Activated CD4-positive, alpha-beta memory T cell treated with anti-CD3 and anti-CD28 coated beads for 36 hours (primary cell): Measurements from ENCODE around the gene SKIDA1. TPM values are rescaled to one million over a fixed set of nuclear protein-coding genes. Genes with fewer than 3 reads are reported as not detected.
A peak's percentile ranks its signal among the peaks of the same experiment; 100 is the strongest.

Experiments used
- CTCF ChIA-PET: fragments of 350-600 bp; sonication (Branson Sonifier 250); formaldehyde crosslinking; loops from one replicate; lab custom pipeline; 2021; ENCODE audit warnings: antibody characterized with exemption, inconsistent platforms; lab: Charles Lee
- POLR2A ChIA-PET: fragments of 350-600 bp; sonication (Branson Sonifier 250); formaldehyde crosslinking; loops from one replicate; lab custom pipeline; 2021; ENCODE audit warnings: antibody characterized with exemption; lab: Charles Lee
- DNase-seq: peaks from one replicate; pipeline ENCODE4 v3.0.0-alpha.2; 2020
- H3K27ac Mint-ChIP-seq: one replicate; pipeline ENCODE4 v1.8.0; 2021; ENCODE audit warnings: mixed read lengths
- H3K27me3 Mint-ChIP-seq: one replicate; pipeline ENCODE4 v1.8.0; 2021; ENCODE audit warnings: mixed read lengths
- H3K36me3 Mint-ChIP-seq: one replicate; pipeline ENCODE4 v1.8.0; 2021; ENCODE audit warnings: mixed read lengths
- H3K4me1 Mint-ChIP-seq: one replicate; pipeline ENCODE4 v1.8.0; 2021; ENCODE audit warnings: low read depth, mixed read lengths
- H3K4me3 Mint-ChIP-seq: one replicate; pipeline ENCODE4 v1.8.0; 2021; ENCODE audit warnings: mild to moderate bottlenecking, mixed read lengths
- H3K9me3 Mint-ChIP-seq: one replicate; pipeline ENCODE4 v1.8.0; 2021; ENCODE audit warnings: mixed read lengths
- intact Hi-C: fragments of 100-400 bp; cut with micrococcal nuclease; formaldehyde crosslinking; loops from one replicate; pipeline ENCODE4 v1.15.1; 2023
- total RNA-seq, 2 experiments: library from RNA; stranded (reverse); gene quantifications; one replicate each; pipeline ENCODE4 v1.2.3, GENCODE V29; 2021

The SKIDA1 gene
- total RNA-seq, 2 experiments from 2014 or later: 0.07 to 0.21 TPM

GRCh38 chr10:21528236-21529031, 3.0 kb upstream of the SKIDA1 start:
- POLR2A ChIA-PET: interaction anchor here (1.7 to 2.2 kb wide), 2 partner anchors 10 to 32 kb away, joined by 5 to 7 read pairs; no protein-coding TSS in a partner anchor
- Mint-ChIP-seq H3K4me3 (no peak overlapping the region), H3K36me3 (no peaks in the 10 kb centered on the region), H3K9me3 (no peaks in the 10 kb centered on the region), H3K27ac (no peak overlapping the region), H3K27me3 (peaks cover 2% of the 10 kb centered on the region), H3K4me1 (peaks cover 39% of the 10 kb centered on the region)
- CTCF ChIA-PET: no interaction called here
- intact Hi-C loops: loop anchor here (10.0 kb wide), 1 partner anchor 1916 kb away; no protein-coding TSS in a partner anchor
- DNase-seq: no peak

GRCh38 chr10:21527598-21528235, 2.2 kb upstream of the SKIDA1 start:
- Mint-ChIP-seq H3K4me3 (peak overlapping the region; percentile 72), H3K27me3 (peaks cover 2% of the 10 kb centered on the region), H3K9me3 (no peaks in the 10 kb centered on the region), H3K36me3 (no peaks in the 10 kb centered on the region), H3K4me1 (peaks cover 32% of the 10 kb centered on the region), H3K27ac (peak overlapping the region; percentile 74)
- no peak for DNase-seq
- intact Hi-C loops: loop anchor here (1.0 to 10.0 kb wide), 3 partner anchors 8 to 1917 kb away; partner anchors contain the start of gene DNAJC1
- ChIA-PET CTCF (interaction anchor here (0.6 to 1.4 kb wide), 2 partner anchors 10 to 31 kb away, joined by 3 to 5 read pairs; no protein-coding TSS in a partner anchor), POLR2A (interaction anchor here (1.7 to 2.2 kb wide), 2 partner anchors 9 to 31 kb away, joined by 5 to 7 read pairs; no protein-coding TSS in a partner anchor)

- peak; percentile 58 for DNase-seq
- no peaks in the 10 kb centered on the region for H3K36me3 Mint-ChIP-seq
- ChIA-PET CTCF (interaction anchor here (0.6 to 1.4 kb wide), 2 partner anchors 11 to 30 kb away, joined by 3 to 5 read pairs; no protein-coding TSS in a partner anchor), POLR2A (interaction anchor here (1.7 to 2.2 kb wide), 2 partner anchors 9 to 30 kb away, joined by 5 to 7 read pairs; no protein-coding TSS in a partner anchor)
- no peaks in the 10 kb centered on the region for H3K9me3 Mint-ChIP-seq
- peak overlapping the region; percentile 90 for H3K27ac Mint-ChIP-seq
- intact Hi-C loops: loop anchor here (1.0 to 10.0 kb wide), 3 partner anchors 8 to 1918 kb away; partner anchors contain the start of gene DNAJC1
- H3K4me3 Mint-ChIP-seq: peak overlapping the region; percentile 80
- peaks cover 30% of the 10 kb centered on the region for H3K4me1 Mint-ChIP-seq
- peaks cover 2% of the 10 kb centered on the region for H3K27me3 Mint-ChIP-seq
Observed at GRCh38 chr10:21526860-21527597, 1.5 kb upstream of the SKIDA1 start.

- CTCF ChIA-PET: interaction anchor here (1.0 to 1.4 kb wide), 3 partner anchors 30 to 476 kb away, joined by 3 to 10 read pairs (median 5); no protein-coding TSS in a partner anchor
- Mint-ChIP-seq H3K27me3 (peaks cover 8% of the 10 kb centered on the region), H3K4me3 (peak overlapping the region; percentile 80), H3K9me3 (no peaks in the 10 kb centered on the region), H3K36me3 (no peaks in the 10 kb centered on the region), H3K27ac (peak overlapping the region; percentile 90), H3K4me1 (peaks cover 30% of the 10 kb centered on the region)
- intact Hi-C loops: loop anchor here (2.0 to 10.0 kb wide), 2 partner anchors 476 to 1918 kb away; partner anchors contain the start of gene DNAJC1
- DNase-seq: peak; percentile 73
- POLR2A ChIA-PET: interaction anchor here (0.6 to 2.2 kb wide), 6 partner anchors 8 to 790 kb away, joined by 3 to 7 read pairs (median 3); partner anchors contain the start of gene COMMD3
Observed at GRCh38 chr10:21526188-21526859, 842 bp upstream of the SKIDA1 start.

DNA sequence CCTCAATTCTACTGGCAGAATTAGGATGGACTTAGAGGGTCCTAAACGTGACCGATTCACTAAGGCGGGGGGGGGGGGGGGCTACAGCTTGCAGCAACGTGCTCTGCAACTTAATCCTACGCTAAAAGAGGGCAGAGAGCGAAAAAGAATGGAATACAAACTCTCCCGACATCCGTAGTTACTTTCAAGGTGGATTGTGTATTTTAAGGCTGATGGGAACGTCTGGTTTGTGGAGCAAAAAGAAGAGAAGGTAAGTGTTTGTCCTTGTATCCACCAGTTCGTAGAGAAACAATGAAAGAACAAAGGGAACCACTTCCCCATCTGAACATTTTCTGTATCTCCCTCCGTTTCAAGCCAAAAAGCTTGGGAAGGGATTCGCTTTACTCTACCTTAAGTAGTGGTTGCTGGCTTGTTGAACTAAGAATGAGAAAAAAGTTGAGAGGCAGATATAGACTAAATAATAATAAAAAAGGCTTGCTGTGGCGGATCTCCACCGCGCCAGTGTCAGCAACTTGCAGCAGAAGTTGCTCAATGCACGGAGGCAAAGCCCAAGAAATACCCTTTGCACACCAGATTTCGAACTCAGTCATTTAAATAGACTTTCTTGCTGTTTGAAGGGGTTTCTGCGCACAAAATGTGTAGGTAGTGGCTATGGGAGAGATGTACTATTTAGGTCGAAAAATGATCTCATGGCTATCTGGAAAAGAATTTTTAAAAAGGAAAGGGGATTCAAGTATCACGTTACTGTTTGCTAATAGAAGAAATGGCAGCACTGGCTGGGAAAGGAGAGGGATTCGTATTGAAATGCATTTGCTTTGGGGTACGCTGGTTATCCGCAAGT, 736 bp downstream of the SKIDA1 start:
- Mint-ChIP-seq H3K27ac (peak overlapping the region; percentile 87), H3K27me3 (peaks cover 19% of the 10 kb centered on the region)
- POLR2A ChIA-PET: interaction anchor here (0.6 to 1.3 kb wide), 4 partner anchors 8 to 982 kb away, joined by 3 to 5 read pairs (median 4); no protein-coding TSS in a partner anchor

DNA sequence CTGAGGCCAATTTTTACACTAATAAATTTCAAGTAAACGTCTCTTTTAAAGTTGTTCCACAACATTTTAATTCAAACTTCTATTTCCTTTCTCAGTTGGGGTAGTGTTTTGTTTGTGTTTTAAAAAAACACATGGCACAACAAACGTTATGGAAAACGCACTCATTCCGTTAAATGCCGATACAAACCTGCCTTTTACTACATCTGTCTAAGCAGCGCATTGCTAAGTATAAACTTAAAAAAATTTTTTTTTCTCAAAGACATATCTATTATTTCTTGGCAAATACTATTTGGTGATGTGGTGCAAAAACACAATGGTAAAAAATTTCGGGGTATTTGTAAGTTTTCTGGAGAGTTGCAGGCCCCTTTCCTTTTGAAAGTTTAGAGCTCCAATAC, 1.4 kb downstream of the SKIDA1 start:
- no peak for DNase-seq
- ChIA-PET CTCF (no interaction called here), POLR2A (no interaction called here)
- Mint-ChIP-seq H3K4me3 (no peak overlapping the region), H3K4me1 (peaks cover 39% of the 10 kb centered on the region), H3K27me3 (peaks cover 25% of the 10 kb centered on the region), H3K9me3 (no peaks in the 10 kb centered on the region), H3K36me3 (no peaks in the 10 kb centered on the region), H3K27ac (no peak overlapping the region)
- intact Hi-C loops: loop anchor here (10.0 kb wide), 1 partner anchor 1921 kb away; no protein-coding TSS in a partner anchor

More for the DNA sequence above, 736 bp downstream of the SKIDA1 start:
- Mint-ChIP-seq H3K4me1 (peaks cover 36% of the 10 kb centered on the region), H3K9me3 (no peaks in the 10 kb centered on the region), H3K4me3 (peak overlapping the region; percentile 79), H3K36me3 (no peaks in the 10 kb centered on the region)
- intact Hi-C loops: loop anchor here (1.0 to 10.0 kb wide), 2 partner anchors 9 to 1920 kb away; no protein-coding TSS in a partner anchor
- no peak for DNase-seq
- CTCF ChIA-PET: interaction anchor here (0.6 to 1.2 kb wide), 3 partner anchors 29 to 1048 kb away, joined by 3 to 10 read pairs (median 3); no protein-coding TSS in a partner anchor

GRCh38 chr10:21523557-21524008, 1.9 kb downstream of the SKIDA1 start:
- POLR2A ChIA-PET: no interaction called here
- no peak for DNase-seq
- CTCF ChIA-PET: no interaction called here
- Mint-ChIP-seq H3K4me3 (no peak overlapping the region), H3K36me3 (no peaks in the 10 kb centered on the region), H3K9me3 (no peaks in the 10 kb centered on the region), H3K27ac (peak overlapping the region; percentile 39), H3K4me1 (peaks cover 44% of the 10 kb centered on the region), H3K27me3 (peaks cover 30% of the 10 kb centered on the region)
- intact Hi-C loops: loop anchor here (10.0 kb wide), 1 partner anchor 1921 kb away; no protein-coding TSS in a partner anchor

DNA sequence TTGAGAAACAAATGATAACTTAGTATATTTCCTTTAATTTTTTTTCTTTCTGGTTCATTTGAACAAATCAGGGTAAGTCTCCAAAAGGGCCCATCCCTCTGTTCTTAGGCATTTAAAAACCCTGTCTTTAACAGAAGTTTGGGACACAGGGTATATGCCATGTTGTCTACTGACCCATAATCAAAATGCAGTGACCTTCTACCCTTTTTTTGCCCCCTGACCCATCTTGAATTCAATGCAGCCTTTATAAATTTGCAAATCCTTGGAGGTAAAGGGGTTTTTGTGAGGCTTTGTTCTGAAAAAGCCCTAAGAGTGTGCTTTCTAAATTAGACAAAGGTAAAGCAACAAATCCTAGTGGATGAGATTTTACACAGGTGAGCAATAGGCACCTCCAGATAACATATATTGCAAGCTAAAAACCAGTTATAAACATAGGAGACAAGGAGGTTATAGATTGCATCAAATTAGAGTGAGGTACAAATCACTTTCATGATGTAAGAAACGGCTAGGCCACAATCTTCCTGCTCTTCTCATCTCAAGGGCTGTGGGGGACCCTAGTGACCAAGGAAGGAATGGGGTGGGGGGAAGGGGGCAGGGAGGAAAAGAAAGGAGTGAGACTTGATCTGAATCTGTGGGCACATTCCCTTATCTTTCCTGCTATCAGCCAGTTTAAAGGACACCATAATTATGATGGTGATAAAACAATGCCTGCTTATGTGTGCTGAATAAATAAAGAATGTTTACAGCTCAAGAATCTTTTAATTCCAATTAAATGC, 2.7 kb downstream of the SKIDA1 start:
- Mint-ChIP-seq H3K4me3 (no peak overlapping the region), H3K27me3 (peaks cover 37% of the 10 kb centered on the region), H3K4me1 (peaks cover 44% of the 10 kb centered on the region), H3K9me3 (no peaks in the 10 kb centered on the region), H3K36me3 (no peaks in the 10 kb centered on the region), H3K27ac (no peak overlapping the region)
- POLR2A ChIA-PET: no interaction called here
- DNase-seq: no peak
- intact Hi-C loops: loop anchor here (10.0 kb wide), 1 partner anchor 1922 kb away; no protein-coding TSS in a partner anchor
- CTCF ChIA-PET: no interaction called here

GRCh38 chr10:21521751-21522533, 3.5 kb downstream of the SKIDA1 start:
- Mint-ChIP-seq H3K27ac (no peak overlapping the region), H3K4me1 (peaks cover 44% of the 10 kb centered on the region), H3K4me3 (no peak overlapping the region), H3K27me3 (peaks cover 42% of the 10 kb centered on the region), H3K9me3 (no peaks in the 10 kb centered on the region), H3K36me3 (no peaks in the 10 kb centered on the region)
- DNase-seq: no peak
- POLR2A ChIA-PET: no interaction called here
- CTCF ChIA-PET: interaction anchor here (1.2 kb wide), 1 partner anchor 25 kb away, joined by 6 read pairs; no protein-coding TSS in a partner anchor
- intact Hi-C loops: loop anchor here (10.0 kb wide), 1 partner anchor 1923 kb away; no protein-coding TSS in a partner anchor
